NCI-H128 (cell line): ENCODE measurements around the gene OR13C5.

Experiments
- DNase-seq: peaks from one replicate; lab custom pipeline; 2025; ENCODE audit not compliant: unreplicated experiment; lab: John Stamatoyannopoulos, UW

OR13C5 gene

DNA sequence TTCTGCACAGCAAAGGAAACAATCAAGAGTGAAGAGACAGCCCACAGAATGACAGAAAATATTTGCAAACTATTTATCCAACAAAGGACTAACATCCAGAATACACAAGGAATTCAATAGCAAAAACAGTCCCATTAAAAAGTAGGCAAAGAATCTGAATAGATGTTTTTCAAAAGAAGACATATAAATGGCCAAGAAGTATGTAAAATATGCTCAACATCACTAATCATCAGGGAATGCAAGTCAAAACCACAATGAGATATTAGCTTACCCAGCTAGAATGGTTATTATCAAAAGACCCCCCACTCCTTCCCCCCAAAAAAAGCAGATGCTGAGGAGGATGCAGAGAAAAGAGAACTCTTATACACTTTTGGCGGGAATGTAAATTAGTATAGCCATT is 43.7 kb downstream of the OR13C5 start:
- no peak for DNase-seq

DNA sequence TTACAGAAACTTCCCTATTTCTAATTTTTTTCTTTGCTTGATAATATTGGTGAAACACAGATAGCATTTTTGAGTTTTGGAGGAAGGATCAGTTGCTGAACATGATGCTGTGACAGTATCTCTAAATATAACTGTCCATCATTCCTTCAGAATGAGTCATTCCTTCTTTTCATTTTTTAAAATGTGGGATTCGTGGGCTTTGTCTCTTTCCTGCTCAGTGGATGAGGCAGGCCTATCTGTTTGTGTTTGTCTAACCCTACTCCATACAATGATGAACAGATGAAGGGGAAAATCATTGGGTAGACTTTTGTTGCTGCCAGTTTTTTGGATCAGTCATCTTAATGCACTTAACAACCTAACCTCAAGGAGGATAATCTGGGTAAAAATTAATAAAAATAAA is 46.0 kb downstream of the OR13C5 start:
- DNase-seq = no peak
